ENCODE results near the gene GLCCI1.

GLCCI1 gene

DNA sequence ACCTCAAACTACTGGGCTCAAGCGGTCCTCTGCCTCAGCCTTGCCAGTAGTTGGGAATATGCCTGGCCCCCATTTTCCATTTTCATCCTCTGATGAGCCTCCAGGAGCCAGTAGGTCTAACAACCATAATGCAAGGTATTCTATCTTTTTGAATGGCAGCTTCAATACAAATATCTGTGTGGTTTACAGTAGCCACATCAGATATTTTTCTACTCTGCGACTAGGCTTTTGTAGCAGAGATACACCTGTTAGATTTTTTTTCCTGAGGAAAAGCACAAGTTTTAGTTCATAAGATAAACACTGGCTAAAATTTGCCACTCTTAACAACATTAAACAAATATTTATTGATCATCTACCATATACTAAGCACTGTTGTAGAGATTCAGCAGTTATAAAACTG, 3.9 kb upstream of the GLCCI1 start:
- no peak for DNase-seq

- DNase-seq = no peak
Observed at GRCh38 chr7:7965301-7965700, 3.3 kb upstream of the GLCCI1 start.

- DNase-seq = no peak
Observed at GRCh38 chr7:7966141-7966734, 2.4 kb upstream of the GLCCI1 start.

DNA sequence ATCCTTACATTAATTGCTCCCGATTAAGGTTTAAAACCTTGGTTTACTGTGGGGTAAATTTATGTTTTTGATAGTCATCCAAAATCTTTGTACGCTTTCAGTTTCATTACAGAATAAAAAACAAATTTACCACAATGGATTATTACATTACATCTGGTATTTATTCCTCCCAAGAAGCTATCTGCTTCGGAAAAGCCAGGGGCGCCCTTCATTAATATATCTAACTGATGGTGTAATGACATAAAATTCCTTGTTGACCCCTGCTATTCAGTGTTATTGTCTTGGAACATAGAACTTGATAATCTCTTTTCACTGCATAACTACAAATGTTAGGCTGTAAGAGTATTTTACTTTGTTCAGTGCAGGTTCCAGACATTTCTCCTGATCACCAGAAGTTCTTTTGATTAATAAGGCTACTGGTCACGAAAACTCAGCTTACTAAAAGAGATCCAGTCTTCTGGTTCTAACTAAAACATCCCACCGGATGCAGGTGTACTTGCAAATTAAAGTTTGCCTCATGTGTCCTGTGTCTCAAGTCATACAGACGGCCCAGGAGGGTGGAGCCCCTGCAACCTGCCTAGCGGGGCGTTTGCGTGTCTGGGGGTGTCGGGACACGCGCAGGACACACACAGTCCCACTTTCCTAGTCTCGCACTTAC, 581 bp upstream of the GLCCI1 start:
- no peak for DNase-seq

- DNase-seq = peak; percentile 48
Observed at GRCh38 chr7:7969306-7970236, 975 bp downstream of the GLCCI1 start.

GRCh38 chr7:7970237-7970530, 1.6 kb downstream of the GLCCI1 start:
- peak; percentile 48 for DNase-seq

- DNase-seq = peak; percentile 54
Observed at GRCh38 chr7:7970531-7971307, 2.1 kb downstream of the GLCCI1 start.

GRCh38 chr7:7971308-7972040, 2.9 kb downstream of the GLCCI1 start:
- DNase-seq = peak; percentile 31

DNA sequence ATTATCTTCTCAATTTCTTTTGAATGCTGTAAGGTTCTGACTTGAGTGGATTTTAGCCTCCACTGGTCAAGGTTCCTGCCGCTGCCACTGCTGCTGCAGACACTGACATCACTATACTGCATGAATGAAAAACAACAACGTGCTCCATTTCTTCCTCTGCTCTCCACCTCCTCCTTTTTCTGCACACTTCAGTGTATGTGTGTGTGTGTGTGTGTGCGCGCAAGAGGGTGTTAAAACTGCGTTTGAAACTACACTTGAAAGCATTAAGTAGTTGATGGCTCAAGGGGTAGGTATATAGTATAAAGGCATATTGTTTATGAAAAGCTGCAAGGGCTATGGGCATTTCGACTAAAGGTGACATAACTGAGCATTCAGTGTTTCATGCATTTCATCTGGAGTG, 3.5 kb downstream of the GLCCI1 start:
- no peak for DNase-seq

GRCh38 chr7:7972922-7973594, 4.5 kb downstream of the GLCCI1 start:
- DNase-seq = no peak

DNA sequence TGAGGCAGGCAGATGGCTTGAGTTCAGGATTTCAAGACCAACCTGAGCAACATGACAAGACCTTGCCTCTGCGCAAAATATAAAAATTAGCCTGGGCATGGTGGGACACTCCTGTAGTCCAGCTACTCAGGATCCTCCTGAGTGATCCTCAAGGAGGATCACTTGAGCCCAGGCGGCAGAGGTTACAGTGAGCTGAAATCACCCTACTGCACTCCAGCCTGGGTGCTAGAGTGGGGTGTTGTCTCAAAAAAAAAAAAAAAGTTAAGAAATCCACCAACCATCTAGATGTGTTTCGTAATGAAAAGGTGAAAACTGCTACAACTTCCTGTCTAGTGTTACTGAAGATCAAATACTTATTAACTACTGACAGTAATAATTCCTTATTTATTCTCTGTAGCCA, 8.1 kb downstream of the GLCCI1 start:
- DNase-seq = no peak

GRCh38 chr7:7977774-7978173, 9.2 kb downstream of the GLCCI1 start:
- no peak for DNase-seq

- DNase-seq = no peak
Observed at GRCh38 chr7:7978860-7979259, 10.3 kb downstream of the GLCCI1 start.

DNA sequence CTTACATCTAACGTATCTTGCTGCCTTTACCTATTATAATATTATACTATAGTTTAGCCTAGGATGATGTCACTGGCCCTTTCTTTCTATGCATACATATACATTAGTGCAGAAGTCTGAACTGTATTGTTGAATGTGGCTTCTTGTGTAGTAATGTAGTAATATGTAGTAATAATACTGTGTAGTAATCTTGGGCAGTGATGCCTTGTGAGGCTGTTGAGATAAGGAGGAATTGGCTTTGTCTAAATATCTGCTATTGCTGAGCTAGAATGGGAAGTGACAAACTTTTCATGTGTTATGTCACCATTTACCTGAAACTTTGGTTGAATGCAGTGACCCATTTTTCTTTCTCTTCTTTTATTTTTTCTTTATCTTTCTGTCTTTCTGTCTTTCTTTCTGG, 11.0 kb downstream of the GLCCI1 start:
- DNase-seq = no peak

DNA sequence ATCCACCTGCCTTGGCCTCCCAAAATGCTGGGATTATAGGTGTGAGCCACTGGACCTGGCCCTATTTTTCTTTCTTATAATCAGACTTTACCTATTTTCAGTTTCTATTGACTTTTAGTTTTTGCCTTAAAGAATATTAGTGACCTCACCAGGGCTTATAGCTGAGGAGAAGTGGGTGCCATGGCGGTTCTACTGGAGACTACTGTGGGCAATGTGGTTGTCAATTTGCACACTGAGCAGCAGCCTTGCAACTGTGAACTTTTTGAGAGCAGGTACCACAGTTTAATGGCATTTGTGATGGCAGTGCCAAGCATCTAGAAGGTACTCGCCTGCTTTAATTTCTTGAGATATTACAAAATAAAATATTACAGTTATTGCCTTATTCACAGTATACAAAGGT, 11.5 kb downstream of the GLCCI1 start:
- DNase-seq = no peak

DNA sequence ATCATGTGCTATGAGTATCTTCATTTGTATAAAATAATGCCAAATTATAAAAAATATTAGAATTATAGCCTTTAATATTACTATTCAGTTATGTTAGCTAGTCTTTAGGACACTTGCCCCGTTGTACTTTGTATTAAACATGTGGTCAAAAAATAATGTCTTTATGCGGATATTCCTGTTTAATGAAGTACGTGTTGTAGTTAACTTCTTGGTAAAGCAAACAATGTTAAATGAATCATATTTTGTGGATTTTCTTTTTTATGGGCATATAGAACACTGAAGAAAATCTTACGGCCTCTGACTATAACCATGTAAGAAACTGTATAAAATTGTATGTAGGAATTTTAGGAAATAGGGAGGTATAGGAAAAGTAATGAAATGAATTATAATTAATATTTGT, 14.3 kb downstream of the GLCCI1 start:
- no peak for DNase-seq

- no peak for DNase-seq
Observed at GRCh38 chr7:7984424-7984823, 15.8 kb downstream of the GLCCI1 start.

DNA sequence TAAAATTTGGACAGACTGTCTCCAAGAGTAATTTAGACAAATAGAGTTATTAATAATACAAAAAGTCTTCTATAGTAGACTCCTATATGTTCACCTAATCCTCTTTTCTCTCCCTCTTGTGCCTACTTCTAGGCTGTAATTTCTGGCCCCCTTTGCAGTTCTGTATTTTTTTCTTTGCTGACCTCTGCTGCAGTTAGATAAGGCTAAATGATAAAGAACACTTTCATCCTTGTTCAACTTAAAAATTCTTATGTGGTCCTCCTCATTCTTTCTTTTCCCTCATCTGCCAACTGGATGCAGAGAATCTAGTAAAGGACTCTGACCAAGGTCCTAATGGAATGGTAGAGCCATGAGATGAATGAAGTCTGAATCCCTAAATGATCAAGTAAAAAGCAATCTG, 20.1 kb downstream of the GLCCI1 start:
- DNase-seq = no peak

DNA sequence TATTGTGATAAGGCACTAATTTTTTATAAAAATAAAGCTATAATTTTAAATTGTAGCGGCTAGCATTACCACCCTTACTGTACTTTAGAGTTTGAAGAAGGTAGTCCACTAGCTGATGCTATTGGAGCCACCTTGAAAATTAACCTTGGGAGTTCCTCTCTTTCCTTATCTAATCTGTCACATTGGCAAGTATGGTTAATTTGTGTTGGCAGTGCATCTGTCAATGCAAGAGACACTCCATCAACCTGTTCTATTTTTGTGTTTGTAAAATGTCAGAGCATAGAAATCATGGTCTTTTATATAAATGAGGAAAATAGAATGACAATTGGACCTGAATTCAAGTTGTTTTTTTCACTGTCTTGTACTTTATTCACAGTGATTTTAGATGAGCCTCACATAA, 20.5 kb downstream of the GLCCI1 start:
- no peak for DNase-seq

GRCh38 chr7:7989616-7990440, 21.2 kb downstream of the GLCCI1 start:
- DNase-seq = no peak

- DNase-seq = no peak
Observed at GRCh38 chr7:7990441-7990761, 21.8 kb downstream of the GLCCI1 start.
